Astrocyte (in vitro differentiated cells and primary cell): ENCODE data around the gene P2RY12. TPM values are rescaled to one million over a fixed set of nuclear protein-coding genes. Genes with fewer than 3 reads are reported as not detected.

Experiments used
- DNase-seq: peaks from one replicate; pipeline ENCODE4 v3.0.0-alpha.2; 2010; ENCODE audit warnings: low read depth
- FAIRE-seq: peaks from 2 replicates; lab custom pipeline; 2011; peaks lifted over from hg19 to GRCh38; lab: Jason Lieb, UNC
- H2AFZ ChIP-seq: 2 replicates; pipeline ENCODE4 v1.6.0; 2012; ENCODE audit warnings: low read depth, low read length, inconsistent platforms
- H3K27ac ChIP-seq: 2 replicates; pipeline ENCODE4 v1.5.1; 2011; ENCODE audit warnings: low read depth, low read length, inconsistent platforms
- H3K27me3 ChIP-seq: 2 replicates; pipeline ENCODE4 v1.6.0; 2011; ENCODE audit warnings: low read length, inconsistent platforms; ENCODE audit not compliant: insufficient read depth
- H3K36me3 ChIP-seq: 2 replicates; pipeline ENCODE4 v1.5.1; 2011; ENCODE audit warnings: low read length, inconsistent platforms; ENCODE audit not compliant: insufficient read depth
- H3K4me1 ChIP-seq: 2 replicates; pipeline ENCODE4 v1.5.1; 2011; ENCODE audit warnings: low read length, inconsistent platforms; ENCODE audit not compliant: insufficient read depth
- H3K4me2 ChIP-seq: 2 replicates; pipeline ENCODE4 v1.6.0; 2012; ENCODE audit warnings: low read length, inconsistent platforms
- H3K4me3 ChIP-seq: 2 replicates; pipeline ENCODE4 v1.5.1; 2011; ENCODE audit warnings: low read depth, mild to moderate bottlenecking, low read length, inconsistent platforms; ENCODE audit not compliant: insufficient read depth
- H3K79me2 ChIP-seq: 2 replicates; pipeline ENCODE4 v1.6.0; 2012; ENCODE audit warnings: mild to moderate bottlenecking, low read length, inconsistent platforms; ENCODE audit not compliant: insufficient read depth
- H3K9ac ChIP-seq: 2 replicates; pipeline ENCODE4 v1.6.0; 2012; ENCODE audit warnings: mild to moderate bottlenecking, low read length, inconsistent platforms
- H3K9me3 ChIP-seq: 2 replicates; pipeline ENCODE4 v1.5.1; 2012; ENCODE audit warnings: low read depth, mild to moderate bottlenecking, low read length, inconsistent platforms; ENCODE audit not compliant: insufficient read depth
- H4K20me1 ChIP-seq: 2 replicates; pipeline ENCODE4 v1.6.0; 2012; ENCODE audit warnings: low read length, inconsistent platforms; ENCODE audit not compliant: insufficient read depth
- H3K27ac Mint-ChIP-seq: one replicate; pipeline ENCODE4 v1.8.0; 2021; ENCODE audit warnings: mild to moderate bottlenecking, mixed read lengths; ENCODE audit not compliant: unreplicated experiment
- H3K27me3 Mint-ChIP-seq: one replicate; pipeline ENCODE4 v1.8.0; 2021; ENCODE audit warnings: low read depth, mixed read lengths; ENCODE audit not compliant: unreplicated experiment
- H3K36me3 Mint-ChIP-seq: one replicate; pipeline ENCODE4 v1.8.0; 2021; ENCODE audit warnings: low read depth, mixed read lengths; ENCODE audit not compliant: unreplicated experiment
- H3K4me1 Mint-ChIP-seq: one replicate; pipeline ENCODE4 v1.8.0; 2021; ENCODE audit warnings: low read depth, mixed read lengths; ENCODE audit not compliant: unreplicated experiment
- H3K4me3 Mint-ChIP-seq: one replicate; pipeline ENCODE4 v1.8.0; 2021; ENCODE audit warnings: mild to moderate bottlenecking, moderate library complexity, mixed read lengths; ENCODE audit not compliant: unreplicated experiment
- H3K9me3 Mint-ChIP-seq: one replicate; pipeline ENCODE4 v1.8.0; 2021; ENCODE audit warnings: mild to moderate bottlenecking, mixed read lengths; ENCODE audit not compliant: unreplicated experiment
- CTCF ChIP-seq: IDR thresholded peaks from 2 replicates; pipeline ENCODE4 v1.5.1; 2011; ENCODE audit warnings: low read depth, mild to moderate bottlenecking, inconsistent platforms, low read length, moderate library complexity; ENCODE audit not compliant: insufficient read depth
- EZH2 ChIP-seq: IDR thresholded peaks from 2 replicates; pipeline ENCODE4 v1.6.1; 2012; ENCODE audit warnings: mild to moderate bottlenecking, low read length, inconsistent platforms; ENCODE audit not compliant: insufficient read depth
- total RNA-seq: library from RNA; stranded (reverse); gene quantifications from 2 replicates; pipeline ENCODE4 v1.2.1, GENCODE V29; 2021

The P2RY12 gene
- total RNA-seq, 1 donor from 2014 or later: not detected

DNA sequence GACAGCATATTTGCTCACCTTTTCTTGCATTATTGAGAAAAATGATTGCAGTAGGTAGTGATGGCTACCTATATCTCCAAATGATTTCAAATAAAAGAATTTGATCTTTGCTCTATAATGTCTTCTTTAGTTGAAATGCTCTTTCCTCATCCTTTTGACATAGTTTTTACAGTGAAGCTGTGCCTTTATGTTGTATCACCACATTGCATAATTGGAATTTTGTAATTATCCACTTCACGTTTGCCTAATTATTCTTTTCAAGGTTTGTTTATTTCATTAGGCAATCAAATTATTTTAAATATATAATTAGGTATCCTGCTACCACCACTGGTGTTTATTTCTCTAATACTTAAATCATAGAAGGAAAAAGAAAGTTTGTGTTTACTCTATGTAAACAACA, 33.9 kb downstream of the P2RY12 start:
- no peaks in the 10 kb centered on the region for H4K20me1 ChIP-seq
- H3K27ac Mint-ChIP-seq: no peak overlapping the region
- H3K79me2 ChIP-seq: no peaks in the 10 kb centered on the region
- FAIRE-seq (no peak), DNase-seq (no peak)
- no peaks in the 10 kb centered on the region for H3K9me3 ChIP-seq
- TF ChIP-seq EZH2: no peak
- no peak for TF ChIP-seq CTCF
- H3K27me3 Mint-ChIP-seq: no peaks in the 10 kb centered on the region
- no peaks in the 10 kb centered on the region for H3K27me3 ChIP-seq
- no peak overlapping the region for H2AFZ ChIP-seq
- no peak overlapping the region for H3K4me2 ChIP-seq
- H3K36me3 ChIP-seq: no peaks in the 10 kb centered on the region
- H3K4me3 Mint-ChIP-seq: no peak overlapping the region
- H3K27ac ChIP-seq: no peak overlapping the region
- no peaks in the 10 kb centered on the region for H3K36me3 Mint-ChIP-seq
- no peaks in the 10 kb centered on the region for H3K4me1 ChIP-seq
- H3K4me3 ChIP-seq: no peak overlapping the region
- H3K9me3 Mint-ChIP-seq: no peaks in the 10 kb centered on the region
- no peak overlapping the region for H3K9ac ChIP-seq
- H3K4me1 Mint-ChIP-seq: peaks cover 23% of the 10 kb centered on the region

- Histone ChIP-seq H3K27ac (no peak overlapping the region), H3K36me3 (no peaks in the 10 kb centered on the region), H3K4me1 (no peaks in the 10 kb centered on the region), H3K27me3 (no peaks in the 10 kb centered on the region), H3K9me3 (no peaks in the 10 kb centered on the region), H4K20me1 (no peaks in the 10 kb centered on the region), H2AFZ (no peak overlapping the region), H3K4me2 (no peak overlapping the region), H3K79me2 (no peaks in the 10 kb centered on the region), H3K9ac (no peak overlapping the region), H3K4me3 (no peak overlapping the region)
- Mint-ChIP-seq H3K9me3 (no peaks in the 10 kb centered on the region), H3K4me1 (peaks cover 23% of the 10 kb centered on the region), H3K4me3 (no peak overlapping the region), H3K36me3 (no peaks in the 10 kb centered on the region), H3K27me3 (no peaks in the 10 kb centered on the region), H3K27ac (peak overlapping the region; percentile 78)
- TF ChIP-seq EZH2 (no peak), CTCF (no peak)
- DNase-seq (no peak), FAIRE-seq (no peak)
These were observed 37.1 kb downstream of the P2RY12 start for GRCh38 chr3:151347432-151347831.

- no peaks in the 10 kb centered on the region for H3K36me3 Mint-ChIP-seq
- Histone ChIP-seq H3K4me3 (no peak overlapping the region), H3K4me2 (no peak overlapping the region), H3K9me3 (no peaks in the 10 kb centered on the region), H4K20me1 (no peaks in the 10 kb centered on the region), H3K4me1 (no peaks in the 10 kb centered on the region), H3K27ac (no peak overlapping the region), H3K9ac (no peak overlapping the region), H2AFZ (no peak overlapping the region), H3K36me3 (no peaks in the 10 kb centered on the region), H3K79me2 (no peaks in the 10 kb centered on the region), H3K27me3 (no peaks in the 10 kb centered on the region)
- FAIRE-seq (peak; percentile 50), DNase-seq (no peak)
- H3K27me3 Mint-ChIP-seq: no peaks in the 10 kb centered on the region
- H3K4me1 Mint-ChIP-seq: peaks cover 23% of the 10 kb centered on the region
- H3K27ac Mint-ChIP-seq: no peak overlapping the region
- no peaks in the 10 kb centered on the region for H3K9me3 Mint-ChIP-seq
- no peak overlapping the region for H3K4me3 Mint-ChIP-seq
- no peak for TF ChIP-seq EZH2
- no peak for TF ChIP-seq CTCF
These were observed 38.3 kb downstream of the P2RY12 start for GRCh38 chr3:151346292-151346691.
